ENCODE measurements around the gene KCNQ5.

Gene KCNQ5

DNA sequence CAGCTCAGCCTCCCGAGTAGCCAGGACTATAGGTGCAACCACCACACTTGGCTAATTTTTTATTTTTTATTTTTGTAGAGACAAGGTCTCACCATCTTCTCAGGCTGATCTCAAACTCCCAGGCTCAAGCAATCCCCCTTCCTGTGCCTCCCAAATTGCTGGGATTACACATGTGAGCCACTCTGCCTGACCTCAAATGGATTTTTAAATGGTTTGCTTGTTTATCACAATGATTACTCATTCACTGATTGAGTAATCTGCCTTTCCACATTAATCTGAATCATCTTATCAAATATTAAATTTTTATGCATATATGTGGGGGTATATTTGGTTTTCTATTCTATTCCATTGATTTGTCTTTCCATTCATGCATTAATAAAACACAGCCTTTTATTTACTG lies 612.9 kb downstream of the KCNQ5 start:
- no peak overlapping the region for H3K9ac ChIP-seq (ENCODE audit: low read length)
- no peak overlapping the region for H3K14ac ChIP-seq (ENCODE audit: low read length)

DNA sequence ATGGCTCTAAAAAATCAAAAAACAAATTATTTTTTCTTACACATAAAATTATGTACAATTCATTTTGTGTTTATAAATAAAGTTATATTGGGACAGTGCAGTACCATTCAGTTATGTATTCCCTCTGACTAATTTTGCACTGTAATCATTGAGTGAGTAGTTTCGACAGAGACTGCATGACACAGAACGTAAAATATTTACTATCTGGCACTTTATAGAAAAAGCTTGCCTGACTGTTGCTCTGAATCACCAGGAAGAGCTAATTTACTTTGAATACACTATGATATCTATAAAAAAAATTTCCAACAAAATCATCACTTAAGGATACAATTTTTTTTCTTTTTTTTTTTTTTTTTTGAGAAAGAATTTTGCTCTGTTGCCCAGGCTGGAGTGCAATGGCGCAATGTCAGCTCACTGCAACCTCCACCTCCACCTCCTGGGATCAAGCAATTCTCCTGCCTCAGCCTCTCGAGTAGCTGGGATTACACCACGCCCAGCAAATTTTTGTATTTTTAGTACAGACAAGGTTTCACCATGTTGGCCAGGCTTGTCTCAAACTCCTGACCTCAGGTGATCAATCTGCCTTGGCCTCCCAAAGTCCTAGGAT lies 614.4 kb downstream of the KCNQ5 start:
- H3K4me3 ChIP-seq (ENCODE audit: low read depth, low read length) = no peak overlapping the region
- no peak overlapping the region for H3K9ac ChIP-seq (ENCODE audit: low read length)
- no peaks in the 10 kb centered on the region for H3K36me3 ChIP-seq (ENCODE audit: control insufficient read depth in 1 of 2, insufficient read depth in 2 of 2, low read length in 2 of 2)
- no peaks in the 10 kb centered on the region for H3K79me1 ChIP-seq (ENCODE audit: low read length)
- H2BK12ac ChIP-seq (ENCODE audit: low read length) = no peak overlapping the region
- no peaks in the 10 kb centered on the region for H3K4me1 ChIP-seq (ENCODE audit: control insufficient read depth in 1 of 2, insufficient read depth in 2 of 2, low read length in 2 of 2)
- no peak overlapping the region for H3K4ac ChIP-seq (ENCODE audit: low read depth, low read length)
- H3K27me3 ChIP-seq (ENCODE audit: insufficient read depth, low read length) = no peaks in the 10 kb centered on the region
- H2BK120ac ChIP-seq (ENCODE audit: insufficient read depth, low read length, poor library complexity) = no peak overlapping the region
- no peak overlapping the region for H3K14ac ChIP-seq (ENCODE audit: low read length)
- no CpG with 5 or more reads among the region's 5 CpGs for whole genome bisulfite sequencing (ENCODE audit: extremely low coverage, insufficient coverage, insufficient read length)
- H4K91ac ChIP-seq (ENCODE audit: low read depth, low read length) = no peak overlapping the region
- H3K79me2 ChIP-seq (ENCODE audit: control insufficient read depth, insufficient read depth, low read length, poor library complexity) = no peaks in the 10 kb centered on the region
- no peak overlapping the region for H3K23ac ChIP-seq (ENCODE audit: low read length)
- DNase-seq = peak; percentile 13 to 69
- no peak overlapping the region for H2AFZ ChIP-seq (ENCODE audit: insufficient read depth, low read length, poor library complexity)
- H2BK5ac ChIP-seq (ENCODE audit: low read depth, low read length, poor library complexity) = no peak overlapping the region
- no peak overlapping the region for H4K12ac ChIP-seq (ENCODE audit: low read depth, low read length)
- no peaks in the 10 kb centered on the region for H3K9me3 ChIP-seq (ENCODE audit: insufficient read depth, low read depth, low read length)
- no peak overlapping the region for H4K8ac ChIP-seq (ENCODE audit: low read depth, low read length)
- H3K4me2 ChIP-seq (ENCODE audit: low read length) = no peak overlapping the region
- H3K18ac ChIP-seq (ENCODE audit: low read length) = no peak overlapping the region
- H2AK5ac ChIP-seq (ENCODE audit: low read length) = no peak overlapping the region
- H3K27ac ChIP-seq (ENCODE audit: low read depth, low read length) = no peak overlapping the region

More for the DNA sequence above, 612.9 kb downstream of the KCNQ5 start:
- H2BK5ac ChIP-seq (ENCODE audit: low read depth, low read length, poor library complexity) = no peak overlapping the region
- H3K4ac ChIP-seq (ENCODE audit: low read depth, low read length) = no peak overlapping the region
- no peak overlapping the region for H3K23ac ChIP-seq (ENCODE audit: low read length)
- H4K8ac ChIP-seq (ENCODE audit: low read depth, low read length) = no peak overlapping the region
- H4K91ac ChIP-seq (ENCODE audit: low read depth, low read length) = no peak overlapping the region
- no peak overlapping the region for H2BK120ac ChIP-seq (ENCODE audit: insufficient read depth, low read length, poor library complexity)
- H3K4me2 ChIP-seq (ENCODE audit: low read length) = no peak overlapping the region
- no peak overlapping the region for H2BK12ac ChIP-seq (ENCODE audit: low read length)
- H3K9me3 ChIP-seq (ENCODE audit: insufficient read depth, low read depth, low read length) = no peaks in the 10 kb centered on the region
- no peak for DNase-seq
- no peaks in the 10 kb centered on the region for H3K27me3 ChIP-seq (ENCODE audit: insufficient read depth, low read length)
- no CpG with 5 or more reads among the region's 1 CpG for WGBS (ENCODE audit: extremely low coverage, insufficient coverage, insufficient read length)
- no peaks in the 10 kb centered on the region for H3K36me3 ChIP-seq (ENCODE audit: control insufficient read depth in 1 of 2, insufficient read depth in 2 of 2, low read length in 2 of 2)
- H3K4me3 ChIP-seq (ENCODE audit: low read depth, low read length) = no peak overlapping the region
- no peak overlapping the region for H4K12ac ChIP-seq (ENCODE audit: low read depth, low read length)
- H3K27ac ChIP-seq (ENCODE audit: low read depth, low read length) = no peak overlapping the region
- H2AFZ ChIP-seq (ENCODE audit: insufficient read depth, low read length, poor library complexity) = no peak overlapping the region
- no peak overlapping the region for H2AK5ac ChIP-seq (ENCODE audit: low read length)
- no peak overlapping the region for H3K18ac ChIP-seq (ENCODE audit: low read length)
- no peaks in the 10 kb centered on the region for H3K4me1 ChIP-seq (ENCODE audit: control insufficient read depth in 1 of 2, insufficient read depth in 2 of 2, low read length in 2 of 2)
- no peaks in the 10 kb centered on the region for H3K79me1 ChIP-seq (ENCODE audit: low read length)
- H3K79me2 ChIP-seq (ENCODE audit: control insufficient read depth, insufficient read depth, low read length, poor library complexity) = no peaks in the 10 kb centered on the region

DNA sequence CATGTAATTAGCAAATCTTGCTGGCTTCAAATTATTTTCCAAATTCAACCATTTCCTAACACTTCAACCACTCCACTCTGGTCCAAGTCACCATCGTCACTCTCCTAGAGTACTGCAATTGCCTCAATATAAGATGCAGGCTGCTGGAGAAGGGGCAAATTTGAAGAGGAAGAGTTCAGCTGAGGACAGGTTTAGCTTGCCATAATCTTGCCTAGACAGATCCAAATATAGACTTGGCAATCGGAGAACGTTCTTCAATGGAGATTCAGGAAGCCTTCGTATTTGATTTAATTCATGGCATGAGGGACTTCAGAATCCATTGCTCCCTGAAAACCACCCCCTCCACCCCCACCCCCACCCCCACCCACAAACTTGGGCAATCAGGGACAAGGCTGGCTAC lies 618.9 kb downstream of the KCNQ5 start:
- Histone ChIP-seq H2BK120ac (ENCODE audit: insufficient read depth, low read length, poor library complexity) (no peak overlapping the region), H3K18ac (ENCODE audit: low read length) (no peak overlapping the region), H3K4ac (ENCODE audit: low read depth, low read length) (no peak overlapping the region), H2BK12ac (ENCODE audit: low read length) (no peak overlapping the region), H3K79me2 (ENCODE audit: control insufficient read depth, insufficient read depth, low read length, poor library complexity) (no peaks in the 10 kb centered on the region), H3K4me1 (ENCODE audit: control insufficient read depth in 1 of 2, insufficient read depth in 2 of 2, low read length in 2 of 2) (no peaks in the 10 kb centered on the region), H4K91ac (ENCODE audit: low read depth, low read length) (no peak overlapping the region), H3K4me3 (ENCODE audit: low read depth, low read length) (no peak overlapping the region), H3K23ac (ENCODE audit: low read length) (no peak overlapping the region), H3K9me3 (ENCODE audit: insufficient read depth, low read depth, low read length) (no peaks in the 10 kb centered on the region), H3K9ac (ENCODE audit: low read length) (no peak overlapping the region), H3K79me1 (ENCODE audit: low read length) (no peaks in the 10 kb centered on the region), H2AFZ (ENCODE audit: insufficient read depth, low read length, poor library complexity) (no peak overlapping the region), H3K36me3 (ENCODE audit: control insufficient read depth in 1 of 2, insufficient read depth in 2 of 2, low read length in 2 of 2) (no peaks in the 10 kb centered on the region), H2BK5ac (ENCODE audit: low read depth, low read length, poor library complexity) (no peak overlapping the region), H3K14ac (ENCODE audit: low read length) (no peak overlapping the region), H3K27ac (ENCODE audit: low read depth, low read length) (no peak overlapping the region), H4K12ac (ENCODE audit: low read depth, low read length) (no peak overlapping the region), H3K4me2 (ENCODE audit: low read length) (no peak overlapping the region), H4K8ac (ENCODE audit: low read depth, low read length) (no peak overlapping the region), H2AK5ac (ENCODE audit: low read length) (no peak overlapping the region), H3K27me3 (ENCODE audit: insufficient read depth, low read length) (no peaks in the 10 kb centered on the region)
- no CpG with 5 or more reads among the region's 4 CpGs for WGBS (ENCODE audit: extremely low coverage, insufficient coverage, insufficient read length)
- DNase-seq = no peak

DNA sequence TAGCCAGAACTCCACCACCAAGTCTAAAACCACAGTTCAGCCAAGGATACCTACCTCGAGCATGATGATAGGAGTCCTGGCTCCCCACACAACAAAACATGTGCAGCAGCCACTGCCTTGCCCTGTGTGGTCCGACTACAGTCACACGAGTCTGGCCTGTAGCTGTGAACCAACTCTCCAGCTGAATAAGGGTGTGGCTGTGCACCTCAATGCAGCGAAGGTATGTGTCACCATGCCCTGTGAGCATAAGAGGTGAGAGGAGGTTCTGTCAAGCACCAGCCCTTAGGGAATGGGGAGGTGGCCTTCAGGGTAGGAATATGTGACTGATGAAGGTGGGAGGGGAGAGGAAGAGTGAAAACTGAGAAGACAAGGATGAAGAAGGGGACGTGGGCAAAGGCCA lies 620.1 kb downstream of the KCNQ5 start:
- H3K9ac ChIP-seq (ENCODE audit: low read length) = no peak overlapping the region
- no peaks in the 10 kb centered on the region for H3K79me1 ChIP-seq (ENCODE audit: low read length)
- H3K79me2 ChIP-seq (ENCODE audit: control insufficient read depth, insufficient read depth, low read length, poor library complexity) = no peaks in the 10 kb centered on the region
- H4K91ac ChIP-seq (ENCODE audit: low read depth, low read length) = no peak overlapping the region
- H2BK120ac ChIP-seq (ENCODE audit: insufficient read depth, low read length, poor library complexity) = no peak overlapping the region
- no peak overlapping the region for H3K18ac ChIP-seq (ENCODE audit: low read length)
- H3K14ac ChIP-seq (ENCODE audit: low read length) = no peak overlapping the region
- no peak overlapping the region for H3K27ac ChIP-seq (ENCODE audit: low read depth, low read length)
- H3K36me3 ChIP-seq (ENCODE audit: control insufficient read depth in 1 of 2, insufficient read depth in 2 of 2, low read length in 2 of 2) = no peaks in the 10 kb centered on the region
- no peak overlapping the region for H3K4me3 ChIP-seq (ENCODE audit: low read depth, low read length)
- no peak overlapping the region for H4K8ac ChIP-seq (ENCODE audit: low read depth, low read length)
- no peaks in the 10 kb centered on the region for H3K9me3 ChIP-seq (ENCODE audit: insufficient read depth, low read depth, low read length)
- H2BK5ac ChIP-seq (ENCODE audit: low read depth, low read length, poor library complexity) = no peak overlapping the region
- H3K4me1 ChIP-seq (ENCODE audit: control insufficient read depth in 1 of 2, insufficient read depth in 2 of 2, low read length in 2 of 2) = no peaks in the 10 kb centered on the region
- no peak overlapping the region for H2AFZ ChIP-seq (ENCODE audit: insufficient read depth, low read length, poor library complexity)
- H2BK12ac ChIP-seq (ENCODE audit: low read length) = no peak overlapping the region
- no peak overlapping the region for H2AK5ac ChIP-seq (ENCODE audit: low read length)
- no peak overlapping the region for H4K12ac ChIP-seq (ENCODE audit: low read depth, low read length)
- no peaks in the 10 kb centered on the region for H3K27me3 ChIP-seq (ENCODE audit: insufficient read depth, low read length)
- WGBS (ENCODE audit: extremely low coverage, insufficient coverage, insufficient read length) = no CpG with 5 or more reads among the region's 5 CpGs
- DNase-seq = no peak
- H3K4me2 ChIP-seq (ENCODE audit: low read length) = no peak overlapping the region
- H3K4ac ChIP-seq (ENCODE audit: low read depth, low read length) = no peak overlapping the region
- H3K23ac ChIP-seq (ENCODE audit: low read length) = no peak overlapping the region
